Measurements from ENCODE around the gene TARP.

GRCh38 chr7:38232502-38233366 is 40.7 kb downstream of the TARP start:
- TF ChIP-seq CTCF (conservative IDR thresholded peaks at IDR 0.05; ENCODE audit: low read depth, low read length) (no peak), ELK1 (IDR thresholded peaks at IDR 0.05; ENCODE audit: borderline replicate concordance, low read depth, low read length) (no peak), MAZ (IDR thresholded peaks at IDR 0.05; ENCODE audit: borderline replicate concordance, low read depth, low read length) (no peak), POLR2A (IDR thresholded peaks at IDR 0.05; ENCODE audit: low read depth, low read length) (no peak), MXI1 (IDR thresholded peaks at IDR 0.05; ENCODE audit: borderline replicate concordance, low read depth, low read length) (no peak)
